Keratinocyte (primary cell): ENCODE measurements around the gene IL7R.

Experiments
- EZH2 ChIP-seq: IDR thresholded peaks from one replicate; pipeline ENCODE4 v1.6.1; 2012; ENCODE audit warnings: inconsistent platforms, mild to moderate bottlenecking, low read length, moderate library complexity
- TF ChIP-seq, protein P1 (sequence below), 3 experiments: IDR thresholded peaks in 1 of 3; conservative IDR thresholded peaks in 1 of 3; optimal IDR thresholded peaks in 1 of 3; 2 replicates in 2 of 3; 3 replicates in 1 of 3; pipeline versions ENCODE3 to v1.5.1; 2011; ENCODE audit warnings: low read length in 3 of 3, mild to moderate bottlenecking in 3 of 3, moderate library complexity in 2 of 3, control low read depth in 1 of 3, inconsistent platforms in 1 of 3; ENCODE audit not compliant: insufficient read depth in 2 of 3; ENCODE audit errors: extremely low read depth in 1 of 3

DNA sequence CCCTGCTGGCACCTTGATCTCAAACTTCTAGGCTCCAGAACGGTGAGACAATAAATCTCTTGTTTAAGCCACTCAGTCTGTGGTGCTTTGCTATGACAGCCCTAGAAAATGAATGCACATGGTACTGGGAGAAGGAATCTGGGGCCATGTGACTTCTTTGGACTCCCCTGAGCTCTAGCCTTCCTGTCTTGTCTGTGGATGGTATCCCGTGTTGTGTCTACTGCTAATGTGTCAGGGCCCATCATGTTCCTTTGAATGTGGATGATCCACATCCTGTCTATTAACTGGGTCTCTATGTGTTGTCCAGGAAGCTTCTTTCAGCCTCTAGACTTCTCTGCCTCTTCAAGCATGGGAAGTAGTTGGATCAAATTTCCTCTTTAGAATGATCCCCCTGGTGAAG is 25.1 kb downstream of the IL7R start:
- TF ChIP-seq, protein P1, sequence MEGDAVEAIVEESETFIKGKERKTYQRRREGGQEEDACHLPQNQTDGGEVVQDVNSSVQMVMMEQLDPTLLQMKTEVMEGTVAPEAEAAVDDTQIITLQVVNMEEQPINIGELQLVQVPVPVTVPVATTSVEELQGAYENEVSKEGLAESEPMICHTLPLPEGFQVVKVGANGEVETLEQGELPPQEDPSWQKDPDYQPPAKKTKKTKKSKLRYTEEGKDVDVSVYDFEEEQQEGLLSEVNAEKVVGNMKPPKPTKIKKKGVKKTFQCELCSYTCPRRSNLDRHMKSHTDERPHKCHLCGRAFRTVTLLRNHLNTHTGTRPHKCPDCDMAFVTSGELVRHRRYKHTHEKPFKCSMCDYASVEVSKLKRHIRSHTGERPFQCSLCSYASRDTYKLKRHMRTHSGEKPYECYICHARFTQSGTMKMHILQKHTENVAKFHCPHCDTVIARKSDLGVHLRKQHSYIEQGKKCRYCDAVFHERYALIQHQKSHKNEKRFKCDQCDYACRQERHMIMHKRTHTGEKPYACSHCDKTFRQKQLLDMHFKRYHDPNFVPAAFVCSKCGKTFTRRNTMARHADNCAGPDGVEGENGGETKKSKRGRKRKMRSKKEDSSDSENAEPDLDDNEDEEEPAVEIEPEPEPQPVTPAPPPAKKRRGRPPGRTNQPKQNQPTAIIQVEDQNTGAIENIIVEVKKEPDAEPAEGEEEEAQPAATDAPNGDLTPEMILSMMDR (optimal IDR thresholded peaks at IDR 0.05 in 1 of 3, IDR thresholded peaks at IDR 0.05 in 1 of 3, conservative IDR thresholded peaks at IDR 0.05 in 1 of 3; ENCODE audit: extremely low read depth in 1 of 3, insufficient read depth in 2 of 3, low read length in 3 of 3), result no peak
- TF ChIP-seq EZH2, result no peak
